ENCODE results near the gene RASL12.

RASL12 gene

GRCh38 chr15:65066635-65067316, 1.0 kb downstream of the RASL12 start:
- DNase-seq (ENCODE audit: low read depth), result no peak
- no peak overlapping the region for H3K4me3 ChIP-seq (ENCODE audit: low read depth, low read length)
- no peak for TF ChIP-seq CTCF (IDR thresholded peaks at IDR 0.05; ENCODE audit: control insufficient read depth, extremely low read depth, insufficient read depth)

GRCh38 chr15:65066001-65066634, 1.7 kb downstream of the RASL12 start:
- no peak overlapping the region for H3K4me3 ChIP-seq (ENCODE audit: low read depth, low read length)
- DNase-seq (ENCODE audit: low read depth), result no peak
- TF ChIP-seq CTCF (IDR thresholded peaks at IDR 0.05; ENCODE audit: control insufficient read depth, extremely low read depth, insufficient read depth), result no peak

- no peak for TF ChIP-seq CTCF (IDR thresholded peaks at IDR 0.05; ENCODE audit: control insufficient read depth, extremely low read depth, insufficient read depth)
- no peak overlapping the region for H3K4me3 ChIP-seq (ENCODE audit: low read depth, low read length)
- DNase-seq (ENCODE audit: low read depth), result no peak
Observed at GRCh38 chr15:65062726-65063125, 5.1 kb downstream of the RASL12 start.

GRCh38 chr15:65062061-65062460, 5.7 kb downstream of the RASL12 start:
- H3K4me3 ChIP-seq (ENCODE audit: low read depth, low read length), result no peak overlapping the region
- DNase-seq (ENCODE audit: low read depth), result no peak
- no peak for TF ChIP-seq CTCF (IDR thresholded peaks at IDR 0.05; ENCODE audit: control insufficient read depth, extremely low read depth, insufficient read depth)

- no peak overlapping the region for H3K4me3 ChIP-seq (ENCODE audit: low read depth, low read length)
- no peak for DNase-seq (ENCODE audit: low read depth)
- no peak for TF ChIP-seq CTCF (IDR thresholded peaks at IDR 0.05; ENCODE audit: control insufficient read depth, extremely low read depth, insufficient read depth)
Observed at GRCh38 chr15:65060641-65061397, 7.0 kb downstream of the RASL12 start.

- no peak for DNase-seq (ENCODE audit: low read depth)
- H3K4me3 ChIP-seq (ENCODE audit: low read depth, low read length), result no peak overlapping the region
- TF ChIP-seq CTCF (IDR thresholded peaks at IDR 0.05; ENCODE audit: control insufficient read depth, extremely low read depth, insufficient read depth), result no peak
Observed at GRCh38 chr15:65059931-65060596, 7.7 kb downstream of the RASL12 start.
